Astrocyte of the cerebellum (primary cell): ENCODE results near the gene IL34.

Experiments used
- DNase-seq: peaks from one replicate; pipeline ENCODE4 v3.0.0-alpha.2; 2011; ENCODE audit warnings: low read depth
- H3K4me3 ChIP-seq: 2 replicates; pipeline ENCODE4 v1.5.1; 2011; ENCODE audit warnings: mild to moderate bottlenecking, low read depth, low read length, moderate library complexity
- CTCF ChIP-seq: IDR thresholded peaks from 2 replicates; pipeline ENCODE4 v1.5.1; 2012; ENCODE audit warnings: low read length, low read depth, moderate library complexity, mild to moderate bottlenecking; ENCODE audit errors: missing control alignments
- in situ Hi-C: cut with HindIII; loops from 2 replicates; pipeline ENCODE4 v1.10.0; 2017; ENCODE audit warnings: low sequenced_read_pairs

Gene IL34

GRCh38 chr16:70682239-70683145 is 36.1 kb downstream of the IL34 start:
- DNase-seq: no peak
- in situ Hi-C loops: no loop called here
- H3K4me3 ChIP-seq: peak overlapping the region; percentile 17
- TF ChIP-seq CTCF: no peak

GRCh38 chr16:70683146-70683944 is 37.0 kb downstream of the IL34 start:
- peak overlapping the region; percentile 76 for H3K4me3 ChIP-seq
- in situ Hi-C loops: no loop called here
- TF ChIP-seq CTCF: no peak
- DNase-seq: no peak

- in situ Hi-C loops: no loop called here
- DNase-seq: no peak
- peak overlapping the region; percentile 76 for H3K4me3 ChIP-seq
- no peak for TF ChIP-seq CTCF
These were observed 38.0 kb downstream of the IL34 start for GRCh38 chr16:70684146-70685060.

GRCh38 chr16:70685061-70685937 is 38.9 kb downstream of the IL34 start:
- TF ChIP-seq CTCF: no peak
- peak overlapping the region; percentile 76 for H3K4me3 ChIP-seq
- in situ Hi-C loops: no loop called here
- no peak for DNase-seq

- DNase-seq: peak; percentile 63
- TF ChIP-seq CTCF: no peak
- in situ Hi-C loops: no loop called here
- H3K4me3 ChIP-seq: peak within 1 kb of the TSS; percentile 76
These were observed 39.6 kb downstream of the IL34 start, which contains the start of gene MTSS2 for GRCh38 chr16:70685938-70686375. Gene MTSS2 (minus strand): TSS chr16:70686053. CDS start chr16:70685791, 262 bp downstream.
